GM18508 (cell line): ENCODE results near the gene SNRNP48.

Experiments
- ATAC-seq: cut with Tn5 transposase; IDR thresholded peaks from one replicate; pipeline ENCODE4 v1.9.1; 2021; ENCODE audit warnings: moderate number of reproducible peaks; ENCODE audit not compliant: insufficient read depth, unreplicated experiment

The SNRNP48 gene

GRCh38 chr6:7558781-7559180, 31.2 kb upstream of the SNRNP48 start:
- ATAC-seq = no peak

- ATAC-seq = no peak
These were observed 30.8 kb upstream of the SNRNP48 start for GRCh38 chr6:7559196-7559595.

DNA sequence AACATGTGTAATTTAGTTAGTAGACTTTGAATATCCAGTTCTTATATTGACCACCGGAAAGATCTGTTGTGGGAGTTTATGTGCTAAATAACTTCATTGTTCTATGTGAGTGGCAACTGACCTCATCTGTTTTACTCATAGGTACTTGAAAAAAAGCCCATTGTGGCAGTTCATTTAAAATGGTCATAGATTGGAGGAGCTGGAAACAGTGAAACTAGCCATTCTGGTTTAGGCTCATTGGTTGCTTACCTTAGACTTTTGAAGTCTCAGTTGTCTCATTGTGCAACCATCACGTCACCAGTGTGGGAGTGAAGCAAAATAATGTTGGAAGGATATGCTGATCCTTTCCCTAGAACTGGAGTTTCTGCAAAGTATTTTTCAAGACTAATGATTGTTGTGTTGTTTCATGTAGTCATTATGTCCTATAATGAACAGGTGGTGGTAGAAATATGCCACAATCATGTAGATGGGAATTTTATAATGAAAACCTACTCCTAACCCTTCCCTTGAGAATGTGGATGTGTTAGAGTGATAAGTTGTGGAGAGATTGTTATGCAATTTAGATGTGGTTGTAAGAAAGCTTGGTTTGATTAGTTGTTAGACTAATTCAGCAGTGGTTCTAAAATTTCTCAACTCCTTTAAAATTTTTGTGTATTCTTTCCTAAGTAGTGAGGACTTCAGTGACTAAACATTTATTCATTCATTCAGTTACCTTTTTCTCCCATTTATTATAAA, 30.2 kb upstream of the SNRNP48 start:
- no peak for ATAC-seq

GRCh38 chr6:7561153-7561964, 28.6 kb upstream of the SNRNP48 start:
- no peak for ATAC-seq

DNA sequence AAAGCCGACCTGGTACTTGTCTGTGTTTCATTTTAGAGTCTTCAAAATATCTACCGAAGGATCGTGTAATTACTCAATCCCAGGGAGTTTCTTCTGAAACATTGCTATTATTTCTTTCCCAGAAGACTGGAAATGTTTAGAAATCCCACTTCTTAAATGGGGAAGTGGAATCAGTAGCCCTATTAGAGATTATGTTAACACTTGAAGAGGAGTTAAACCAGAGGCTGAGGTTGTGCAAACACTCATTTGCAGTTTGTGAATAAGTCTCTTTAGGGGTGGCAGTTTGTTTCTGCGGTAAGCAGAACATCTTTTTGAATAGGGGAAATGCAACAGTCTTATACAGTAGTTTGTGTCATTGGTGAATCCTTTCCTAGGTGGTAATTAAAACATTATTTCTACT, 27.2 kb upstream of the SNRNP48 start:
- ATAC-seq = no peak

DNA sequence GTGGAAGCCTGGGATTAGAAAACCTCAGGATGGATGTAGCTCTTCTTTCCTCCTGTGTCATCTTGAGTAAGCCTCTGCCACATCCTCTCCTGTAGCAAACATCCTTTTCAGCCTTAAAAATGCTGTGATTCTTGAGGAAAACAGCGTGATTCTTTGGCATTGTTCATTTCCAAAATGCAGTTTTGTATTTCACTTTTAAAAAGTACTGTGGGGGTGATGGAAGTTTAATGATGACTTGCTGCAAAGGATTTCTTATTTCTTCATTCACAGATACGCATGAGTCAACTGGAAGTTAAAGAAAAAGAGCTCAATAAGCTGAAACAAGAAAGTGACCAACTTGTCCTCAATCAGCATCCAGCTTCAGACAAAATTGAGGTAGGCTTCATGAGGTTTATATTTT, 23.9 kb upstream of the SNRNP48 start:
- ATAC-seq = no peak

- no peak for ATAC-seq
These were observed 23.3 kb upstream of the SNRNP48 start for GRCh38 chr6:7566617-7567173.

- ATAC-seq = no peak
These were observed 22.0 kb upstream of the SNRNP48 start for GRCh38 chr6:7568021-7568420.

DNA sequence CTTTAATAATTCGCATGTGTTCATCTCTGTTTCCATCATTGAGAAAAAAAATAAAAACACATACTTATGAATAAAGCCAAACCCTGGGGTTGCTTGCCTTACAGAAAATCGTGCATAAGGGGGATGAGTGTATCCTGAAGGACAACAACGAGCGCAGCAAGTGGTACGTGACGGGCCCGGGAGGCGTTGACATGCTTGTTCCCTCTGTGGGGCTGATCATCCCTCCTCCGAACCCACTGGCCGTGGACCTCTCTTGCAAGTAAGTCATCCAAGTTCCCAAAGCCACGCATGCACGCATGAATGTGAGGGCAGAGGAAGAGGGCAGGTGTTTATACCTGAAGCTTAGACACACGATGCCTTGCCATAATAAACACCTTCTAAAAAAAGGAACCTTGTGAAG, 20.9 kb upstream of the SNRNP48 start:
- ATAC-seq = no peak

DNA sequence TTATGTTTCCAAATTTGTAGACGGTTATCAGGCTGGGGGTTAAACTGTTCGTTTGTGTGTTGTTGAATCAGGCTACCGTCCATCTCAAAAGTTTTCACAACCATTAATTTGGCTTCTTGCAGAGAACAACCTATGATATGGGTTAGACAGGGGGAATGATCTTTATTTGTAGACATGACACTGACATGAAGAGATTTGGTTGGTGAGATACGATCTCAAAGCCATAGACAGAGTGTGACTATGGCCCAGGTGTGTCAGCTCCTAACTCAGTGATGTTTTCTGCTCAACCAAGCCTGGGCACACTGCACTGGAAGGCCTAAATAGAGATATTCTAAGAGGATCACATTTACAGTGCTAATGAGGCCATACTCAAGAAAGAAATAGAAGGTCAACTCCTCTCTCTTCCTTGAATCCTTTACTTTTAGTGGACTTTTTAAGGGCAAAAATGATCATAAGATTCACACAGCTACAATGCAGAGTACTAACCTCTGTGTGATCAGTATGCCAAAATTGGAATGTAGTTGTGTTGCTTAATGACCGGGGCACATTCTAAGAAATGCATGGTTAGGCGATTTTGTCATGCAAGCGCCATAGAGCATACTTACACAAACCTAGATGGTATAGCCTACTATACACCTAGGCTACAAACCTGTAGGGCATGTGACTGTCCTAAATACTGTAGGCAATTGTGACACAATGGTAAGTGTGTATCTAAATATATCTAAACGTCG, 17.6 kb upstream of the SNRNP48 start:
- no peak for ATAC-seq

GRCh38 chr6:7574500-7574899, 15.5 kb upstream of the SNRNP48 start:
- no peak for ATAC-seq

GRCh38 chr6:7578516-7578915, 11.5 kb upstream of the SNRNP48 start:
- no peak for ATAC-seq

DNA sequence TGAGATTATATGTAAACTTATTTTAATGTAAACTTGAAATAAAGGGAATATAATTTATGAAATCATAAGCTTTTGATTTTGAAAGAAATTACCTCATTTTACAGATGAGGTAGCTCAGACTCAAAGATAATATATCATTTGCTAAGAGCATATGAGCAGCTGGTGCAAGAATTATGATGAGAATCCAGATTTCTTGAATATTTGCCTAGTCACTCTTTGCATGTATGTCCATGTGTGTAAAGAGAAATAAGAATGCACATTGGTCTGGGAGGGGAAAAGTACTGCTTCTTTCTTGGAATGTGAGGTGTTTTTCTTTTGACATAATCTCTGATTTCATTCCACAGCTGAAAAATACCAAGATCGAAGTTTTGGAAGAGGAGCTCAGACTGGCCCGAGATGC, 11.1 kb upstream of the SNRNP48 start:
- no peak for ATAC-seq

- no peak for ATAC-seq
These were observed 10.1 kb upstream of the SNRNP48 start for GRCh38 chr6:7579851-7580250.

- no peak for ATAC-seq
These were observed 9.5 kb upstream of the SNRNP48 start for GRCh38 chr6:7580537-7580926.

DNA sequence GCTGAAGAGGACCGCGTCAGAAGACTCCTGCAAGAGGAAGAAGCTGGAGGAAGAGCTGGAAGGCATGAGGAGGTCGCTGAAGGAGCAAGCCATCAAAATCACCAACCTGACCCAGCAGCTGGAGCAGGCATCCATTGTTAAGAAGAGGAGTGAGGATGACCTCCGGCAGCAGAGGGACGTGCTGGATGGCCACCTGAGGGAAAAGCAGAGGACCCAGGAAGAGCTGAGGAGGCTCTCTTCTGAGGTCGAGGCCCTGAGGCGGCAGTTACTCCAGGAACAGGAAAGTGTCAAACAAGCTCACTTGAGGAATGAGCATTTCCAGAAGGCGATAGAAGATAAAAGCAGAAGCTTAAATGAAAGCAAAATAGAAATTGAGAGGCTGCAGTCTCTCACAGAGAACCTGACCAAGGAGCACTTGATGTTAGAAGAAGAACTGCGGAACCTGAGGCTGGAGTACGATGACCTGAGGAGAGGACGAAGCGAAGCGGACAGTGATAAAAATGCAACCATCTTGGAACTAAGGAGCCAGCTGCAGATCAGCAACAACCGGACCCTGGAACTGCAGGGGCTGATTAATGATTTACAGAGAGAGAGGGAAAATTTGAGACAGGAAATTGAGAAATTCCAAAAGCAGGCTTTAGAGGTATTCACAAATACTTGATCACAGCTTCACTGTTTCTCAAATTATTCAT, 8.9 kb upstream of the SNRNP48 start:
- ATAC-seq = no peak

DNA sequence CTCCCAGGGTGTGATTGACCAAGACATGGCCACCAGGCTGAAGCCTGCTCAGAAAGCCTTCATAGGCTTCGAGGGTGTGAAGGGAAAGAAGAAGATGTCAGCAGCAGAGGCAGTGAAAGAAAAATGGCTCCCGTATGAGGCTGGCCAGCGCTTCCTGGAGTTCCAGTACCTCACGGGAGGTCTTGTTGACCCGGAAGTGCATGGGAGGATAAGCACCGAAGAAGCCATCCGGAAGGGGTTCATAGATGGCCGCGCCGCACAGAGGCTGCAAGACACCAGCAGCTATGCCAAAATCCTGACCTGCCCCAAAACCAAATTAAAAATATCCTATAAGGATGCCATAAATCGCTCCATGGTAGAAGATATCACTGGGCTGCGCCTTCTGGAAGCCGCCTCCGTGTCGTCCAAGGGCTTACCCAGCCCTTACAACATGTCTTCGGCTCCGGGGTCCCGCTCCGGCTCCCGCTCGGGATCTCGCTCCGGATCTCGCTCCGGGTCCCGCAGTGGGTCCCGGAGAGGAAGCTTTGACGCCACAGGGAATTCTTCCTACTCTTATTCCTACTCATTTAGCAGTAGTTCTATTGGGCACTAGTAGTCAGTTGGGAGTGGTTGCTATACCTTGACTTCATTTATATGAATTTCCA, 4.6 kb upstream of the SNRNP48 start:
- ATAC-seq = no peak

DNA sequence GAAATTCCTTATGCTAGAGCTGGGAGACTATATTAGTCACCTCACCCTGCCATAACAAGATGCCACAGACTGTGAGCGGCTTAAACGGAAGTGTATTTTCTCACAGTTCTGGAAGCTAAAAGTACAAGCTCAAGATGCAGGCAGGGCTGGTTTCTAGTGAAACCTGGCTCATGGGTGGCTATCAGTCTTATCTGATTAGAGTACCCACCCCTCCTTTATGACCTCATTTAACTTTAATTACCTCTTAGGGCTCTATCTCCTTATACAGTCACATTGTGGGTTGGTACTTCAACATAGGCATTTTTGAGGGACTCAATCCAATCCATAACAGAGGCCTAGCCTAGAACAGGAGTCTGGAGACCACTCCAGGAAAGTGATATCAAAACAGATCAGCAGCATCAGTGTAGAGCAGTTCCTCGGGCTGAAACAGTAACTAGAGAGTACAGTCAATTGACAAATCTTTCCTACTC, 2.3 kb upstream of the SNRNP48 start:
- no peak for ATAC-seq

DNA sequence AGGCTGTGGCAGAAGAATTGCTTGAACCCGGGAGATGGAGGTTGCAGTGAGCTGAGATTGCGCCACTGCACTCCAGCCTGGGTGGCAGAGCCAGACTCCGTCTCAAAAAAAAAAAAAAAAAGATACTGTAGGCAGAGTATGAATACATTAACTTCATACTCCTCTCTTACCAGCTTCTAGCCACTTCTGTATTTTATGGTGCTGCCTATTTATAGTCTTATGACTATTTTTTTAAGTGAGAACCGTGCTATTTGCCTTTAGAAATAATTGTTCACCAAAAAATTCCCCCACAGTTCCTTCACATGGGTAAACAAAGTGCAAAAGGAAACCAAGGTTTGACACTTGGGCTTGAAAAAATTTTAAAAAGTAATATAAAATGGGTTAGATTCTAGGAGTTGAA, 1.5 kb upstream of the SNRNP48 start:
- no peak for ATAC-seq

DNA sequence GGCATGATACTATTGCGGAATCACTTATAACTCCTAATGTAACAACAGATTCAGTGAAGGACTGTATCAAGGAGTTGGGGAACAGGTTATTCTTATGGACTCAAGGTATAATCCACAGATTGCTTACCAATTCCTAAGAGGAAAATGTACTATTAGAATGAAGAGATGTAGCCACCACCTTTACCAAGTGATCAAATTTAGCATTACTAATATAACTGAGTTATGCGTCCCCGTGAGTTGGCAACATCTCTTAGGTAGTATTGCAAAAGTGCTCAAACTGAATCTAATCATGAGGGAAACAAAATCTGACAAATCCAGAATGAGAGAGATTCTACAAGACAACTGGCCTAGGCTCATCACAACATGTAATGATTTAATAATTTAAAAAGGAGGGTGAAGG, 777 bp upstream of the SNRNP48 start:
- no peak for ATAC-seq
